Central memory CD8-positive, alpha-beta T cell (primary cell): ENCODE data around the gene TCP11L1.
"Not testable (repeated sequence)": the region's sequence is repeated elsewhere in the genome, so short reads cannot be mapped to it uniquely, and the experiment has no call there.

ENCODE experiments used
- ATAC-seq: fragments of 150-1000 bp; cut with Tn5 transposase; replicated peaks from 2 replicates; pipeline ENCODE4 v1.10.0; 2022; ENCODE audit warnings: mild to moderate bottlenecking, moderate FRiP score, moderate number of reproducible peaks; ENCODE audit not compliant: poor library complexity, severe bottlenecking; ENCODE audit errors: extremely low read depth
- DNase-seq, 2 donors: peaks; one replicate each; pipeline ENCODE4 v3.0.0; 2021; ENCODE audit warnings: low spot score in 2 of 2
- H3K27ac Mint-ChIP-seq: one replicate; pipeline ENCODE4 v1.8.0; 2022; ENCODE audit warnings: low read depth, mild to moderate bottlenecking, moderate library complexity, mixed read lengths
- H3K27me3 Mint-ChIP-seq: one replicate; pipeline ENCODE4 v1.8.0; 2022; ENCODE audit warnings: mixed read lengths
- H3K36me3 Mint-ChIP-seq: one replicate; pipeline ENCODE4 v1.8.0; 2022; ENCODE audit warnings: mild to moderate bottlenecking, moderate library complexity, mixed read lengths; ENCODE audit not compliant: insufficient read depth
- H3K4me1 Mint-ChIP-seq: one replicate; pipeline ENCODE4 v1.8.0; 2022; ENCODE audit warnings: mixed read lengths
- H3K4me3 Mint-ChIP-seq: one replicate; pipeline ENCODE4 v1.8.0; 2022; ENCODE audit warnings: mild to moderate bottlenecking, moderate library complexity, mixed read lengths
- H3K9me3 Mint-ChIP-seq: one replicate; pipeline ENCODE4 v1.8.0; 2022; ENCODE audit warnings: mixed read lengths

TCP11L1 gene

GRCh38 chr11:33094157-33094556, 54.8 kb downstream of the TCP11L1 start:
- peaks cover 36% of the 10 kb centered on the region for H3K36me3 Mint-ChIP-seq
- H3K27ac Mint-ChIP-seq: no peak overlapping the region
- H3K4me3 Mint-ChIP-seq: no peak overlapping the region
- no peaks in the 10 kb centered on the region for H3K27me3 Mint-ChIP-seq
- no peaks in the 10 kb centered on the region for H3K4me1 Mint-ChIP-seq
- DNase-seq: no peak
- no peak for ATAC-seq
- H3K9me3 Mint-ChIP-seq: no peaks in the 10 kb centered on the region

- Mint-ChIP-seq H3K9me3 (no peaks in the 10 kb centered on the region), H3K4me1 (no peaks in the 10 kb centered on the region), H3K27ac (no peak overlapping the region), H3K4me3 (no peak overlapping the region), H3K27me3 (no peaks in the 10 kb centered on the region), H3K36me3 (peaks cover 35% of the 10 kb centered on the region)
- DNase-seq: no peak
- no peak for ATAC-seq
Observed at GRCh38 chr11:33103836-33104235, 64.5 kb downstream of the TCP11L1 start.

GRCh38 chr11:33109294-33109895, 70.0 kb downstream of the TCP11L1 start:
- H3K36me3 Mint-ChIP-seq: peaks cover 3% of the 10 kb centered on the region
- no peak for DNase-seq
- no peak overlapping the region for H3K4me3 Mint-ChIP-seq
- no peaks in the 10 kb centered on the region for H3K4me1 Mint-ChIP-seq
- no peaks in the 10 kb centered on the region for H3K27me3 Mint-ChIP-seq
- no peak overlapping the region for H3K27ac Mint-ChIP-seq
- no peaks in the 10 kb centered on the region for H3K9me3 Mint-ChIP-seq
- ATAC-seq: no peak

- no peaks in the 10 kb centered on the region for H3K4me1 Mint-ChIP-seq
Observed at GRCh38 chr11:33110083-33110482, 70.7 kb downstream of the TCP11L1 start.

GRCh38 chr11:33116535-33116934, 77.2 kb downstream of the TCP11L1 start:
- H3K4me1 Mint-ChIP-seq: no peaks in the 10 kb centered on the region
- no peak for DNase-seq
- no peaks in the 10 kb centered on the region for H3K27me3 Mint-ChIP-seq
- no peak overlapping the region for H3K4me3 Mint-ChIP-seq
- H3K36me3 Mint-ChIP-seq: no peaks in the 10 kb centered on the region
- no peak for ATAC-seq
- no peak overlapping the region for H3K27ac Mint-ChIP-seq
- no peaks in the 10 kb centered on the region for H3K9me3 Mint-ChIP-seq

More at GRCh38 chr11:33110083-33110482, 70.7 kb downstream of the TCP11L1 start:
- no peak for DNase-seq
- Mint-ChIP-seq H3K27me3 (no peaks in the 10 kb centered on the region), H3K36me3 (no peaks in the 10 kb centered on the region), H3K9me3 (no peaks in the 10 kb centered on the region), H3K27ac (no peak overlapping the region), H3K4me3 (no peak overlapping the region)
- ATAC-seq: no peak

- H3K9me3 Mint-ChIP-seq, H3K27me3 Mint-ChIP-seq, H3K4me3 Mint-ChIP-seq, H3K36me3 Mint-ChIP-seq, H3K4me1 Mint-ChIP-seq, DNase-seq, H3K27ac Mint-ChIP-seq, ATAC-seq: not testable (repeated sequence)
Observed at GRCh38 chr11:33122696-33123095, 83.3 kb downstream of the TCP11L1 start.
